K562 (cell line): ENCODE measurements around the gene ALG12. TPM values are rescaled to one million over a fixed set of nuclear protein-coding genes. Genes with fewer than 3 reads are reported as not detected.

ENCODE experiments used
- ATF1 ChIP-seq, 2 experiments: fragments of 450-650 bp in 1 of 2; IDR thresholded peaks; 2 replicates each; pipeline ENCODE4 v1.6.1; 2016; ENCODE audit warnings: missing compliant biosample characterization in 1 of 2, missing genetic modification characterization in 1 of 2
- FOSL1 ChIP-seq: fragments of 200-800 bp; sonication (Bioruptor generic); conservative IDR thresholded peaks from 2 replicates; pipeline ENCODE4 v1.6.1; 2016; ENCODE audit warnings: missing genetic modification characterization, missing compliant biosample characterization
- NRF1 ChIP-seq, 2 experiments: fragments of 450-650 bp; IDR thresholded peaks in 1 of 2; conservative IDR thresholded peaks in 1 of 2; 2 replicates each; pipeline ENCODE4 v1.6.1; 2014; ENCODE audit warnings: mild to moderate bottlenecking in 2 of 2
- RAD21 ChIP-seq, 2 experiments: fragments of 250-450 bp in 1 of 2; fragments of 450-650 bp in 1 of 2; sonication (Bioruptor Pico) in 1 of 2; formaldehyde crosslinking in 1 of 2; IDR thresholded peaks in 1 of 2; conservative IDR thresholded peaks in 1 of 2; 2 replicates each; pipeline versions ENCODE4 v1.4.0 to v1.8.0; 2020 to 2022; ENCODE audit warnings: mild to moderate bottlenecking in 2 of 2, moderate library complexity in 1 of 2
- STAT5B ChIP-seq: fragments of 250-450 bp; sonication (Bioruptor Pico); IDR thresholded peaks from 2 replicates; pipeline ENCODE4 v1.8.0; 2021; ENCODE audit warnings: mild to moderate bottlenecking, inconsistent platforms
- polyA plus RNA-seq, 8 experiments: library from polyadenylated mRNA; depleted of rRNA in 4 of 8; stranded (reverse) in 5 of 8; unstranded in 3 of 8; fragments of >200 nt; fragmentation: Nextera tagmentation in 2 of 8; fragmentation: Illumina TruSeq in 1 of 8; extraction: Ambion mirVana in 2 of 8; extraction: Trizol in 1 of 8; gene quantifications; 2 replicates each; pipeline versions ENCODE4 v1.2.1 to v1.2.3, GENCODE V29; 2011 to 2014; ENCODE audit warnings: inconsistent platforms in 1 of 8, missing spikeins in 1 of 8
- total RNA-seq, 7 experiments: library from RNA; depleted of rRNA in 6 of 7; stranded (reverse); fragments of >200 nt in 6 of 7; fragmentation: Illumina TruSeq in 2 of 7; extraction: Trizol in 2 of 7; gene quantifications; 2 replicates each; pipeline versions ENCODE4 v1.2.1 to v1.2.3, GENCODE V29; 2011 to 2021; ENCODE audit warnings: low replicate concordance in 1 of 7
- TF ChIP-seq, protein P1 (sequence below): fragments of 450-650 bp; IDR thresholded peaks from 2 replicates; pipeline ENCODE4 v1.6.1; 2016; ENCODE audit warnings: mild to moderate bottlenecking, moderate library complexity
- TF ChIP-seq, protein P2 (sequence below): fragments of 250-450 bp; sonication (Bioruptor Pico); IDR thresholded peaks from 2 replicates; pipeline ENCODE4 v1.8.0; 2022; ENCODE audit warnings: moderate library complexity, mild to moderate bottlenecking, inconsistent platforms
- TF ChIP-seq, protein P3 (sequence below): sonication (generic); formaldehyde crosslinking; IDR thresholded peaks from 2 replicates; pipeline ENCODE4 v1.8.1; 2022; ENCODE audit warnings: missing genetic modification reagents

The ALG12 gene
- total and polyA plus RNA-seq, 9 of the 15 experiments (the other 6 are each of a cell fraction or from before 2014, with no cell fraction given) = 0.20 to 8.5 (median 3.4) TPM

GRCh38 chr22:49951986-49952896, 34.0 kb upstream of the ALG12 start (continued):
- TF ChIP-seq, protein P1, sequence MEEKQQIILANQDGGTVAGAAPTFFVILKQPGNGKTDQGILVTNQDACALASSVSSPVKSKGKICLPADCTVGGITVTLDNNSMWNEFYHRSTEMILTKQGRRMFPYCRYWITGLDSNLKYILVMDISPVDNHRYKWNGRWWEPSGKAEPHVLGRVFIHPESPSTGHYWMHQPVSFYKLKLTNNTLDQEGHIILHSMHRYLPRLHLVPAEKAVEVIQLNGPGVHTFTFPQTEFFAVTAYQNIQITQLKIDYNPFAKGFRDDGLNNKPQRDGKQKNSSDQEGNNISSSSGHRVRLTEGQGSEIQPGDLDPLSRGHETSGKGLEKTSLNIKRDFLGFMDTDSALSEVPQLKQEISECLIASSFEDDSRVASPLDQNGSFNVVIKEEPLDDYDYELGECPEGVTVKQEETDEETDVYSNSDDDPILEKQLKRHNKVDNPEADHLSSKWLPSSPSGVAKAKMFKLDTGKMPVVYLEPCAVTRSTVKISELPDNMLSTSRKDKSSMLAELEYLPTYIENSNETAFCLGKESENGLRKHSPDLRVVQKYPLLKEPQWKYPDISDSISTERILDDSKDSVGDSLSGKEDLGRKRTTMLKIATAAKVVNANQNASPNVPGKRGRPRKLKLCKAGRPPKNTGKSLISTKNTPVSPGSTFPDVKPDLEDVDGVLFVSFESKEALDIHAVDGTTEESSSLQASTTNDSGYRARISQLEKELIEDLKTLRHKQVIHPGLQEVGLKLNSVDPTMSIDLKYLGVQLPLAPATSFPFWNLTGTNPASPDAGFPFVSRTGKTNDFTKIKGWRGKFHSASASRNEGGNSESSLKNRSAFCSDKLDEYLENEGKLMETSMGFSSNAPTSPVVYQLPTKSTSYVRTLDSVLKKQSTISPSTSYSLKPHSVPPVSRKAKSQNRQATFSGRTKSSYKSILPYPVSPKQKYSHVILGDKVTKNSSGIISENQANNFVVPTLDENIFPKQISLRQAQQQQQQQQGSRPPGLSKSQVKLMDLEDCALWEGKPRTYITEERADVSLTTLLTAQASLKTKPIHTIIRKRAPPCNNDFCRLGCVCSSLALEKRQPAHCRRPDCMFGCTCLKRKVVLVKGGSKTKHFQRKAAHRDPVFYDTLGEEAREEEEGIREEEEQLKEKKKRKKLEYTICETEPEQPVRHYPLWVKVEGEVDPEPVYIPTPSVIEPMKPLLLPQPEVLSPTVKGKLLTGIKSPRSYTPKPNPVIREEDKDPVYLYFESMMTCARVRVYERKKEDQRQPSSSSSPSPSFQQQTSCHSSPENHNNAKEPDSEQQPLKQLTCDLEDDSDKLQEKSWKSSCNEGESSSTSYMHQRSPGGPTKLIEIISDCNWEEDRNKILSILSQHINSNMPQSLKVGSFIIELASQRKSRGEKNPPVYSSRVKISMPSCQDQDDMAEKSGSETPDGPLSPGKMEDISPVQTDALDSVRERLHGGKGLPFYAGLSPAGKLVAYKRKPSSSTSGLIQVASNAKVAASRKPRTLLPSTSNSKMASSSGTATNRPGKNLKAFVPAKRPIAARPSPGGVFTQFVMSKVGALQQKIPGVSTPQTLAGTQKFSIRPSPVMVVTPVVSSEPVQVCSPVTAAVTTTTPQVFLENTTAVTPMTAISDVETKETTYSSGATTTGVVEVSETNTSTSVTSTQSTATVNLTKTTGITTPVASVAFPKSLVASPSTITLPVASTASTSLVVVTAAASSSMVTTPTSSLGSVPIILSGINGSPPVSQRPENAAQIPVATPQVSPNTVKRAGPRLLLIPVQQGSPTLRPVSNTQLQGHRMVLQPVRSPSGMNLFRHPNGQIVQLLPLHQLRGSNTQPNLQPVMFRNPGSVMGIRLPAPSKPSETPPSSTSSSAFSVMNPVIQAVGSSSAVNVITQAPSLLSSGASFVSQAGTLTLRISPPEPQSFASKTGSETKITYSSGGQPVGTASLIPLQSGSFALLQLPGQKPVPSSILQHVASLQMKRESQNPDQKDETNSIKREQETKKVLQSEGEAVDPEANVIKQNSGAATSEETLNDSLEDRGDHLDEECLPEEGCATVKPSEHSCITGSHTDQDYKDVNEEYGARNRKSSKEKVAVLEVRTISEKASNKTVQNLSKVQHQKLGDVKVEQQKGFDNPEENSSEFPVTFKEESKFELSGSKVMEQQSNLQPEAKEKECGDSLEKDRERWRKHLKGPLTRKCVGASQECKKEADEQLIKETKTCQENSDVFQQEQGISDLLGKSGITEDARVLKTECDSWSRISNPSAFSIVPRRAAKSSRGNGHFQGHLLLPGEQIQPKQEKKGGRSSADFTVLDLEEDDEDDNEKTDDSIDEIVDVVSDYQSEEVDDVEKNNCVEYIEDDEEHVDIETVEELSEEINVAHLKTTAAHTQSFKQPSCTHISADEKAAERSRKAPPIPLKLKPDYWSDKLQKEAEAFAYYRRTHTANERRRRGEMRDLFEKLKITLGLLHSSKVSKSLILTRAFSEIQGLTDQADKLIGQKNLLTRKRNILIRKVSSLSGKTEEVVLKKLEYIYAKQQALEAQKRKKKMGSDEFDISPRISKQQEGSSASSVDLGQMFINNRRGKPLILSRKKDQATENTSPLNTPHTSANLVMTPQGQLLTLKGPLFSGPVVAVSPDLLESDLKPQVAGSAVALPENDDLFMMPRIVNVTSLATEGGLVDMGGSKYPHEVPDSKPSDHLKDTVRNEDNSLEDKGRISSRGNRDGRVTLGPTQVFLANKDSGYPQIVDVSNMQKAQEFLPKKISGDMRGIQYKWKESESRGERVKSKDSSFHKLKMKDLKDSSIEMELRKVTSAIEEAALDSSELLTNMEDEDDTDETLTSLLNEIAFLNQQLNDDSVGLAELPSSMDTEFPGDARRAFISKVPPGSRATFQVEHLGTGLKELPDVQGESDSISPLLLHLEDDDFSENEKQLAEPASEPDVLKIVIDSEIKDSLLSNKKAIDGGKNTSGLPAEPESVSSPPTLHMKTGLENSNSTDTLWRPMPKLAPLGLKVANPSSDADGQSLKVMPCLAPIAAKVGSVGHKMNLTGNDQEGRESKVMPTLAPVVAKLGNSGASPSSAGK = no peak
- TF ChIP-seq, protein P2, sequence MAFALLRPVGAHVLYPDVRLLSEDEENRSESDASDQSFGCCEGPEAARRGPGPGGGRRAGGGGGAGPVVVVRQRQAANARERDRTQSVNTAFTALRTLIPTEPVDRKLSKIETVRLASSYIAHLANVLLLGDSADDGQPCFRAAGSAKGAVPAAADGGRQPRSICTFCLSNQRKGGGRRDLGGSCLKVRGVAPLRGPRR (CRISPR knock-in tag) = no peak
- TF ChIP-seq NRF1 (conservative IDR thresholded peaks at IDR 0.05 in 1 of 2, IDR thresholded peaks at IDR 0.05 in 1 of 2) (no peak), FOSL1 (tag) (no peak), RAD21 (CRISPR knock-in tag; conservative IDR thresholded peaks at IDR 0.05 in 1 of 2, IDR thresholded peaks at IDR 0.05 in 1 of 2) (no peak), STAT5B (no peak), ATF1 (CRISPR knock-in tag; IDR thresholded peaks at IDR 0.05) (no peak), ATF1 (tag; IDR thresholded peaks at IDR 0.05) (no peak)
- TF ChIP-seq, protein P3, sequence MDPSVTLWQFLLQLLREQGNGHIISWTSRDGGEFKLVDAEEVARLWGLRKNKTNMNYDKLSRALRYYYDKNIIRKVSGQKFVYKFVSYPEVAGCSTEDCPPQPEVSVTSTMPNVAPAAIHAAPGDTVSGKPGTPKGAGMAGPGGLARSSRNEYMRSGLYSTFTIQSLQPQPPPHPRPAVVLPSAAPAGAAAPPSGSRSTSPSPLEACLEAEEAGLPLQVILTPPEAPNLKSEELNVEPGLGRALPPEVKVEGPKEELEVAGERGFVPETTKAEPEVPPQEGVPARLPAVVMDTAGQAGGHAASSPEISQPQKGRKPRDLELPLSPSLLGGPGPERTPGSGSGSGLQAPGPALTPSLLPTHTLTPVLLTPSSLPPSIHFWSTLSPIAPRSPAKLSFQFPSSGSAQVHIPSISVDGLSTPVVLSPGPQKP (CRISPR knock-in tag) = no peak
